Measurements from ENCODE around the gene TGIF1. TPM values are rescaled to one million over a fixed set of nuclear protein-coding genes. Genes with fewer than 3 reads are reported as not detected.

The TGIF1 gene
- total RNA-seq, 1 experiment from 2014 or later, result 103 TPM

Other genes starting within 250 kb of the TGIF1 start
- not detected in 2 replicates for gene MYOM1, start 230.2 kb upstream of the TGIF1 start, total RNA-seq (2014; rRNA removed; shearing (Covaris generic))
- gene MYL12A, start 202.4 kb upstream of the TGIF1 start, total RNA-seq (2014; rRNA removed; shearing (Covaris generic)), result 1,577 and 1,578 TPM in 2 replicates
- gene MYL12B, start 188.0 kb upstream of the TGIF1 start, total RNA-seq (2014; rRNA removed; shearing (Covaris generic)), result 633 and 743 TPM in 2 replicates